NCI-H345 treated with DMSO at 0.1 percent for 48 hours (cell line): ENCODE results near the gene DHRS1.

Experiments
- DNase-seq: peaks from one replicate; lab custom pipeline; 2025; ENCODE audit not compliant: unreplicated experiment; lab: John Stamatoyannopoulos, UW

The DHRS1 gene

DNA sequence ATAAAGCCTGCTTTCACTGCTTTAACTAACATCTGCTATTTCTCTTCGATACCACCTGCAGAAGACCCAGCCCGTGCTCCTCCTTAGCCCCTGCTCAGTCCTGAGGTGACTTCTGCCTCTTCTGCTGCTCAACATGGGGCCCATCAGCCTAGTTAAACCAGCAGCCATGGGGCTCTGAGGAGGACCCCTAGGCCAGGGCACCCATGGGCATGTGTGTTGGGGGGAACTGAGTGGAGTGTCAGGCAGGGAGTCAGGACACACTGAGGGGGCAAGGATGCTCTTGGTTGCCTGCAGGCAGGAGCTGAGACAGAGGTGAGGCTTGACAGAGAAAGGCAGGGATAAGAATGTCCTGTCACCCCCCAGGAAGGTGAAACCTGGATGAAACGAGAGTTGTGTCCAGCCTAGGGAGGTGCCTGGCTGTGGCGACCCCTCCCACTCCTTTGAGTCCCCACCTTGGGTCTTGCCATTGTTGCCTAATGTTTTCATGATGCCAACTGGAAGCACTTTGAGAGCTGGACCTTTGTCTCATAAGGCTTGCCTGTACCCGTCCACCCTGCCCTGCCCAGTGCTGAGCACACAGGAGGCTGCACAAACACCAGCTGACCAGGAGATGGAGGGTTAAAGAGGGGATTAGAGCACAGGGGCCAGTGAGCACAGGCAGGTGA lies 15.7 kb downstream of the DHRS1 start:
- DNase-seq = no peak

- DNase-seq = no peak
These were observed 16.8 kb downstream of the DHRS1 start for GRCh38 chr14:24282736-24283135.

GRCh38 chr14:24281636-24282035 lies 17.9 kb downstream of the DHRS1 start:
- DNase-seq = no peak

- no peak for DNase-seq
These were observed 18.7 kb downstream of the DHRS1 start for GRCh38 chr14:24280797-24281460.

- no peak for DNase-seq
These were observed 20.0 kb downstream of the DHRS1 start for GRCh38 chr14:24279301-24280186.

DNA sequence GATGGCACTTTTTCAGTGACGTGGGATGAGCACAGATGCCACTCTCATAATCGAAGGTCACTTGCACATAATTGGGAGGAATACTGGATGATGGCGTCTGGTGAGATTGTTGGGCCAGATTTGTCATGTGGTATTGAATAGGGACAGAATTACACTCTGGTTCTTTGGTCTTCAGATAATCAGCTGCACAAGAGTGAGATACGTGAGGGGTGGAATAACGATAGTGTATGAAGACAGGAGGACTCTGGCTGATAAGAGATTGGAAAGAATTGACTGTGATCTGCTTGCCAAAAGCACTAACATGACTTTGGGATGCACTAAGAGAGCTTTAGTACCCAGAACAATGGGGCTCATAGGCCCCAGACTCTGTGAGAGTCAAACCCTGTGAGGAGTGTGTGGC lies 21.2 kb downstream of the DHRS1 start:
- DNase-seq = no peak

- DNase-seq = no peak
These were observed 21.8 kb downstream of the DHRS1 start for GRCh38 chr14:24277606-24278321.

DNA sequence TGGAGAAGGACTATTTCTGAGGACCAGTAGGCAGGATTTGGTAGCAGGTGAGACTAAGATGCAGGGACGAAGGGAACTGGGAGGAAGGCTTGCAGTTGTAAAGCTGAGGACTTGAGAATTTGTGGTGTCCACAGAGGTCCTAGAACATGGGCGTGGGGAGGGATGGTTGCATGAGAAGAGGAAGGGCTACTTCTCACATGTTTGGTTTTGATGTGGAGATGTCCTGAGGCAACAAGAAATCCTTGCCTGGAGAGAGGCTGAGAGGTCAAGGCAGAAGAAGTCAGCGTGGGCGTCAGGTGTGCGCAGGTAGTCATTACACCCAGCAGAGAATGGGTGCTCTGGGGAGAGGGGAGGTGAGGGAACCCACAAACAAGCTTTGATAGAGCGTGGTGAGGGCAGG lies 22.5 kb downstream of the DHRS1 start:
- DNase-seq = no peak

- DNase-seq = no peak
These were observed 25.5 kb downstream of the DHRS1 start for GRCh38 chr14:24274101-24274543.

DNA sequence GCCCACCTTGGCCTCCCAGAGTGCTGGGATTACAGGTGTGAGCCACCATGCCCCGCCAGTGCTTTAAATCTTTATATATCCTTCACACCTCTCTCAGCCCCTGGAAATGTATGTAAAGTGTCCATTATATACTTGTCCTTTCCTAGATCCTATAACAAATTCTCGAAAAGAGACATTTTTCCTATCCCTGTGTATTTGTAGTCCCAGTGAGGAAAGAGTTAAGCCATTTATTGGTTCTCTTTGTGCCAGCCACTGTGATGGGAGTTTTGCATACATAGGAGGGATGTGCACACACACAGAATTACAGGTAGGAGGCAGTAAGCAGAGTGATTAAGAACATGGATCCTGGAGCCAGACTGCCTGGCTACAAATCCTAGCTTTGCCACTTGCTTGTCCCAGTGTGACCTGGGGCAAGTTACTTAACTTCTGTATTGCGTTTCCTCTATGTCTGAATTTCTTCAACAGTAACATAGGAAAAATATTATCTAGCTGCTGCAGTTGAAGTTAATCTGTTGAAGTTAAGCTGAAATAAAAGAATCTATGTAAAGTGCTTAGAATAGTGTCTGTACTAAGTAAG lies 26.1 kb downstream of the DHRS1 start:
- DNase-seq = no peak

DNA sequence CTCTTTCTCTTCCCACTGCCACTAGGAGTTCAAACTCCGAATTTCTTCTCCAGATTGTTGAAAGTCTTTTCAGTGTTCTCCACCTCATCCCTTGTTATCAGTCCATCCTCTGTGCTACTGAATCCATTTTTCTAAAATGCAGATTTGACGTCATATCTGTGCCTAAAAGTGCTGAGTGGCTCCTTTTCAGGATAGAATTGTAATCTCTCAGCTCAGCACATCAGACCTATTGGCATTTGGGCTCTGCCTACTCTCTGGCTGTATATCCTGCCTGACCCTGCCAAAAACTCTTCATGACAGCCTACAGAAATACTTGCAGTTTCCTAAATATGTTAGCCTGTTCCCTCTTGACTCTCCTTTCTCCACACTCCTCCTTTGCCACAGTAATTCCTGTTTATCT lies 27.1 kb downstream of the DHRS1 start:
- DNase-seq = no peak

GRCh38 chr14:24271834-24272263 lies 27.7 kb downstream of the DHRS1 start:
- no peak for DNase-seq

DNA sequence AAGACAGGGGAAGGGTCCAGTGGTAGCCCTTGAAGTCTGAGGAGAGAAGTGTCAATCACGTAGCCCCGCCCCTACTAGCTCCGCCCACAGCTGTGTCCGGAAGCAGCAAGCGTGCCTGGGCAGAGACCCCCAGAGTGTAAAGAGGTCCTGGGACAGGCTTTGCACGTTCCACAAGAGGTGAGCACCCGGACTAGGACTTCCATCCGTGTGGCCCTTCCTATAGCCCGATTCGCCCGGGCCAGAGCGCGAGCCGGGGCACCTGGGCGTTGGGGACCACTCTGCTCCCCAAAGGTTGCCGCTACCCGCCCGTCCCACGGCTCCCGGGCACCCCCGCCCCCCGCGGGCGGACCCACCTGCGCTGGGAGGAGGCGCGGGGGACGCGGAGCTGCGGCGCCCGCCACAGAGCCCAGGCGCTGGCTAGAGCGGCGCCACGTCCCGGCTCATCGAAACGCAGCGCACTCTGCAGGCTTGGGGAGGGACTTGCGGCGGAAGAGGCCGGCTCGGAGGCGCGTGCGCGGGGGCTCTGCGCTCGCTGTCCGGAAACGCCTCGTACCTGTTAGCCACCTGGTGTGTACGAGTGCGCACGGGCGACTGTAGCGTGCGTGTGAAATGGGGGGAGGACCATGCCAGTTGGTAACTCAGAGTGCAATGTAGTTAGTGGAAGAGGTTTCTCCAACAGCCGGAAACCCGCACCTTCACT lies 28.3 kb downstream of the DHRS1 start, which contains the start of gene RABGGTA:
TSS of gene RABGGTA (minus strand) at position 464 of the 700 bp plus-strand sequence. CDS start 482 bp downstream, outside the sequence.
- DNase-seq = peak; percentile 91

GRCh38 chr14:24270537-24271133 lies 28.9 kb downstream of the DHRS1 start:
- DNase-seq = no peak

GRCh38 chr14:24269910-24270536 lies 29.6 kb downstream of the DHRS1 start:
- no peak for DNase-seq

- DNase-seq = no peak
These were observed 30.2 kb downstream of the DHRS1 start for GRCh38 chr14:24269368-24269767.

GRCh38 chr14:24268225-24268624 lies 31.4 kb downstream of the DHRS1 start:
- no peak for DNase-seq

GRCh38 chr14:24267516-24267915 lies 32.1 kb downstream of the DHRS1 start:
- DNase-seq = no peak
